Lower lobe of right lung (tissue), 2 donors: ENCODE data around the gene GPR146. TPM values are rescaled to one million over a fixed set of nuclear protein-coding genes. Genes with fewer than 3 reads are reported as not detected.

Experiments
- ATAC-seq, 2 donors: fragments of 200-7000 bp; cut with Tn5 transposase; one replicate each; pipeline ENCODE4 v1.9.1; 2020 to 2022; ENCODE audit warnings: mild to moderate bottlenecking in 2 of 2, moderate library complexity in 2 of 2
- DNase-seq: peaks from one replicate; pipeline ENCODE4 v3.0.0-alpha.2; 2020
- H3K27ac ChIP-seq: fragments of 200-600 bp; one replicate; pipeline ENCODE4 v1.8.0; 2022
- H3K27me3 ChIP-seq: fragments of 200-600 bp; one replicate; pipeline ENCODE4 v1.8.0; 2022; ENCODE audit warnings: low read depth
- H3K36me3 ChIP-seq: fragments of 200-600 bp; one replicate; pipeline ENCODE4 v1.8.0; 2022; ENCODE audit warnings: mild to moderate bottlenecking
- H3K4me1 ChIP-seq: fragments of 200-600 bp; one replicate; pipeline ENCODE4 v1.8.0; 2022
- H3K4me3 ChIP-seq: fragments of 200-600 bp; one replicate; pipeline ENCODE4 v1.8.0; 2022; ENCODE audit warnings: mild to moderate bottlenecking
- H3K9me3 ChIP-seq: fragments of 200-600 bp; one replicate; pipeline ENCODE4 v1.8.0; 2022
- CTCF ChIP-seq: fragments of 200-600 bp; IDR thresholded peaks from one replicate; pipeline ENCODE4 v1.8.0; 2022; ENCODE audit warnings: antibody characterized with exemption, mild to moderate bottlenecking
- intact Hi-C: fragments of 100-400 bp; cut with DNase I; formaldehyde crosslinking; loops from one replicate; pipeline ENCODE4 v1.11.0; 2022
- total RNA-seq: library from RNA; stranded (reverse); fragmentation: NEBNext Ultra II Directional; extraction: Animal tissue kit (Norgen Biotek cat#: 25700); gene quantifications from one replicate; pipeline ENCODE4 v1.2.1, GENCODE V29; 2021
- donor health status: DM: no; HTN: yes; CAD: no; lungs with severe emphysema.

Gene GPR146
- total RNA-seq, 1 donor from 2014 or later = 44.8 TPM

- TF ChIP-seq CTCF = no peak
- Histone ChIP-seq H3K4me3 (peak overlapping the region; percentile 14), H3K27me3 (no peaks in the 10 kb centered on the region), H3K27ac (no peak overlapping the region), H3K9me3 (no peaks in the 10 kb centered on the region), H3K4me1 (peaks cover 56% of the 10 kb centered on the region), H3K36me3 (no peaks in the 10 kb centered on the region)
- intact Hi-C loops = no loop called here
- DNase-seq (no peak), ATAC-seq (no peak)
Measured at GRCh38 chr7:1081931-1082401, 37.6 kb downstream of the GPR146 start.

GRCh38 chr7:1083729-1084657 lies 39.6 kb downstream of the GPR146 start:
- intact Hi-C loops = no loop called here
- Histone ChIP-seq H3K9me3 (no peaks in the 10 kb centered on the region), H3K27me3 (no peaks in the 10 kb centered on the region), H3K27ac (peak overlapping the region; percentile 56), H3K36me3 (no peaks in the 10 kb centered on the region), H3K4me1 (peaks cover 59% of the 10 kb centered on the region), H3K4me3 (no peak overlapping the region)
- ATAC-seq (no peak), DNase-seq (peak; percentile 79)
- no peak for TF ChIP-seq CTCF

GRCh38 chr7:1085266-1085665 lies 40.9 kb downstream of the GPR146 start:
- Histone ChIP-seq H3K9me3 (no peaks in the 10 kb centered on the region), H3K4me1 (peaks cover 58% of the 10 kb centered on the region), H3K4me3 (no peak overlapping the region), H3K27me3 (no peaks in the 10 kb centered on the region), H3K27ac (no peak overlapping the region), H3K36me3 (no peaks in the 10 kb centered on the region)
- DNase-seq (no peak), ATAC-seq (no peak)
- no peak for TF ChIP-seq CTCF
- intact Hi-C loops = no loop called here

GRCh38 chr7:1085910-1086421 lies 41.6 kb downstream of the GPR146 start:
- no peaks in the 10 kb centered on the region for H3K27me3 ChIP-seq
- H3K4me3 ChIP-seq = no peak overlapping the region
- H3K9me3 ChIP-seq = no peaks in the 10 kb centered on the region
- H3K4me1 ChIP-seq = peaks cover 55% of the 10 kb centered on the region
- H3K27ac ChIP-seq = no peak overlapping the region
- no peaks in the 10 kb centered on the region for H3K36me3 ChIP-seq
- no peak for DNase-seq
- no peak for ATAC-seq
- TF ChIP-seq CTCF = no peak
- intact Hi-C loops = no loop called here

- Histone ChIP-seq H3K36me3 (peaks cover 5% of the 10 kb centered on the region), H3K27me3 (no peaks in the 10 kb centered on the region), H3K9me3 (no peaks in the 10 kb centered on the region), H3K27ac (peak overlapping the region; percentile 51), H3K4me1 (peaks cover 49% of the 10 kb centered on the region), H3K4me3 (peak overlapping the region; percentile 53)
- peak; percentile 95 for TF ChIP-seq CTCF
- peak; percentile 84 to 86 for ATAC-seq
- DNase-seq = peak; percentile 80
- intact Hi-C loops = no loop called here
Measured at GRCh38 chr7:1086588-1087464, 42.5 kb downstream of the GPR146 start.
